DMS 273 treated with DMSO at 0.1 percent for 48 hours (cell line): ENCODE measurements around the gene SKIDA1.

Experiments used
- DNase-seq: peaks from one replicate; lab custom pipeline; 2025; lab: John Stamatoyannopoulos, UW

Gene SKIDA1

DNA sequence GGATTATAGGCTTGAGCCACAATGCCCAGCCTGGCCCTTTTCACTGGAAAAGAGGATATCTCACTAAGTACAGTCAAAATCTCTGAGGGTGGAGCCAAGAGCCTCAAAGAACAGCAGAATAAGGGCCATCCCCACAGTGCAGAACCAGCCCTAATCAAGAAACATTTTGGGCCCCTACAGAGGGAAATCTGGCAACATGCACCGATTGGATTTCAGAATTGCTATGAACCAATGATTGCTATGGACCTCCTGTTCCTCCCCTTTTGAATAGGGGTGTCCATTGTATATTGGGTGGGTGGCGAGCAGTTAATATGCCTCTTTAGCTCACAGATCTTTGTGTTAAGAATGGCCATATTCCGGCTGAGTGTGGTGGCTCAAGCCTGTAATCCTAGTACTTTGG, 42.7 kb downstream of the SKIDA1 start:
- DNase-seq: no peak

DNA sequence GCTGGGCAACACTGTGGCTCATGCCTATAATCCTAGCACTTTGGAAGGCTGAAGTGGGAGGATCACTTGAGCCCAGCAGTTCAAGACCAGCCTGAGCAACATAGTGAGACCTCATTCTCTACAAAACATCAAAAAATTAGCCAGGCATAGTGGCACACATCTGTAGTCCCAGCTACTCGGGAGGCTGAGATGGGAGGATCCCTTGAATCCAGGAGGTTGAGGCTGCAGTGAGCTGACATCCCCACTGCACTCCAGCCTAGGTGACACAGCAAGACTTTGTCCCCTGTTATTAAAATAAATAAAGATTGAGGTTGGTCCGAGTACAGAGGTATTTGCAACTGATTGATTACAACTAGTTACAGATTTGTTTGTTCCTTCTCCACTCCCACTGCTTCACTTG, 44.1 kb downstream of the SKIDA1 start:
- DNase-seq: no peak

DNA sequence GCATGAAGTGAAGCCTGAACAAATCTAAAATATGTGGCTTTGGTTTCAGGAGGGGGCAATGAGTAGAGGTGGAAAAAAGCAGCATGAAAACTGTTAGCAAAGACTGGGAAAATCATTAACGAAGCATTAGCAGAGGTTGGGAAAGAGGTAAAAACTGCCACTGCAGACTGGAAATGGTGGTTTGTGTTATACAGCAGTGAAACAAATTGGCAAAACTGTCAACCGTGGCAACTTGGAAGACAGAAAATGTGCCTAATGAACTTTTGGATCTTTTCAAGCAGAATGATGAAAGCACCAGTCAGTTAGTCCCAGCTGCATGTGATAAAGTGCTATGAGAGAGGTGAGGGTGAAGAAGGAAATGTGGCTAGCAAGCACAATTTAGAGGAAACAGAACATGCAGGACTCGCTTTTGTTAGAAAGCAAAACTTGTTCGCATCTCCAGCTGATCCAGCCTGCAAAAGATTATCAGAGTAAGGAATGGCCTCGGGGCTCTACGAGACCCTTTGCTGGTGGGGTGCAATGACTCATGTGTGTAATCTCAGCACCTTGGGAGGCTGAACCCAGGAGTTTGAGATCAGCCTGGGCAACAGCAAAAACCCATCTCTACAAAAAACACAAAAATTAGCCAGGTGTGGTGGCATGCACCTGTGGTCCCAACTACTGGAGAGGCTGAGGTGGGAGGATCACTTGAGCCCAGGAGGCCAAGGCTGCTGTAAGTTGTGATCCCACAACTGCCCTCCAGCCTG, 45.7 kb downstream of the SKIDA1 start:
- no peak for DNase-seq

DNA sequence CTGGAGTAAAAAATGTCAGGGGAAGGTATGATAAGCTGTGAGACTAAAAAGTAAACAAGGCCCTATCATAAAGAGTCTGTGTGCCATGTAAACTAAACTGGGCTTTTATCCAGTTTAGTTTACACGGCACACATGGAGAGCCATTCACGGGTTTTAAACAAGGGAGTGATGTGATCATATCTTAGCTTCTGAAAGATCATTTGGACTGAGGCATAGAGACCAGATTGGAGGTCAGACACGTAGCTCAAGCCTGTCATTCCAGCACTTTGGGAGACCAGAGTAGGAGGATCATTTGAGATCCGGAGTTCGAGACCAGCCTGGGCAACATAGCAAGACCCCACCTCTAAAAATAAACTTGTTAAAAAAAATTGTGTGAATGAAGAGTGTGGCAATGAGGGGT, 50.1 kb downstream of the SKIDA1 start:
- DNase-seq: no peak

DNA sequence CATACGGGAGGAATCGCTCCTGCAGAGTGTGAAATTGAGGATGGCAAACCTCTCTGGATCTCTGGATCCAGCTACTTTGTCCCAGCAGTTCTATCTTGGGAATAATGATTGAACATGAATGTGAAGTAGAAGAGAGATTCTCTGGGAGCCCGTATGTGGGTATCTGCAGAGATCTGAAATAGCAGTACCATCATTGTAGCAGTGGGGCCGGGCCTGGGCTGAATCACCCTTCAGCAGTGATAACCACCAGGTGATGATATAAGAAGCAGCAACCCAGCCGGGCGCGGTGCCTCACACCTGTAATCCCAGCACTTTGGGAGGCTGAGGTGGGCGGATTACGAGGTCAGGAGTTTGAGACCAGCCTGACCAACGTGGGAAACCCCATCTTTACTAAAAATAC, 51.9 kb downstream of the SKIDA1 start:
- DNase-seq: no peak

DNA sequence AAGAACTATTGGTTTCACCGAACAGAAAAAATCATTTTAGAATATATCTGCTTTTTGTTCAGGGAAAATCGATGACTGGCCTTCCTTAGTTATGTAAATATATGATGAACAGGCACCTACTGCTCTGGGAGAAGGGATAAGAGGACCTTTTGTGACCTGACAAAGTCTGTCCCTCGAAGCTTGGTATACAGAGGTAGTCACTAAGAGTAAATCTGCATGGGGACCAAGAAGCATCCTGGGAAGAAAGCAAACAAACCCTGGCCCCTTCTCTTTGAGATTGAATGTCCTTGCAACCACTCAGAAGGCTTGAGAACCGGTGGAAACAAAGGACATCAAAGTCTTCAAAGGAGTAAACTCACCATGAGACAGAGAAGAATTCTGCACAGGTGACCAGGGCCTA, 52.3 kb downstream of the SKIDA1 start:
- DNase-seq: no peak

DNA sequence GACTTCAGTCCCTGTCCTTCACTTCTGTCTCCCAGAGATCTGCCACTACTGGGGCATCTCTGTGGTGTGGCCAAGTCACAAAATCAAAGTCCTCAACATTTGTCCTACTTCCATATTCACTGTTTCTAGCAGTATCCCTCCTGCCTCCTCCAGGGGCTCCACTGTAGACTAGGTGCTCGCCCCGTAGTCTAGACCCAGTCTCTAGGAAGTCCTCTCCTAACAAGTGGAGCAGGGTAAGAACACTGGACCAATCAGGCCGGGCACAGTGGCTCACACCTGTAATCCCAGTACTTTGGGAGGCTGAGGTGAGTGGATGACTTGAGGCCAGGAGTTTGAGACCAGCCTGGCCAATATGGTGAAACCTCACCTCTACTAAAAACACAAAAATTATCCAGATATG, 57.4 kb downstream of the SKIDA1 start:
- no peak for DNase-seq

DNA sequence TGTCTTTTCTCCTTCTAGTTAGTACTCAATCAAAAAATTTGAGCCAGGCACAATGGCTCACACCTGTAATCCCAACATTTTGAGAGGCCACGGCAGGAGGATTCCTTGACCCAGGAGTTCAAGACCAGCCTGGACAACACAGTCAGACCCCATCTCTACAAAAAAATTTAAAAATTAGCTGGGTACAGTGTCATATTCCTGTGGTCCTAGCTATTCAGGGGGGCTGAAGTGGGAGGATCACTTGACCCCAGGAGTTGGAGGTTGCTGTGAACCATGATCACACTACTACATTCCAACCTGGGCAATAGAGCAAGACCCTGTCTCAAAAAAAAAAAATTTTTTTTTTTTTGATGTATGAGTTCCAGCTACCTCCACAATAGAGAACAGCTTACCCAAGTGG, 57.8 kb downstream of the SKIDA1 start:
- DNase-seq: no peak

DNA sequence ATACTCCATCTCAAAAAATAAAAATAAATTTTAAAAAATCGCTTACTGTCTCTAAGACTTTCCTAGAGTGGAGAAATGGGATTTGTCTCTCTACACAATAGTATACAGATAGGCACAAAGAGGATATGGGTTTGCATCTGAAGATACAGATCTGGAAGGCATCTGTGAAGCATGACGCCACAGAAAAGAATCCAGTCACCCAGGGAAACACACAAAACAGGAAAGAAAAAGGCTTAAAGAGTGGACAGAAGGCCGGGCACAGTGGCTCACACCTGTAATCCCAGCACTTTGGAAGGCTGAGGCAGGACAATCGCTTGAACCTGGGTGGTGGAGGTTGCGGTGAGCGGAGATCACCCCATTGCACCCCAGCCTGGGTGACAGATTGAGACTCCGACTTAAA, 61.3 kb downstream of the SKIDA1 start:
- no peak for DNase-seq
